ENCODE results near the gene CCDC110.

The CCDC110 gene

DNA sequence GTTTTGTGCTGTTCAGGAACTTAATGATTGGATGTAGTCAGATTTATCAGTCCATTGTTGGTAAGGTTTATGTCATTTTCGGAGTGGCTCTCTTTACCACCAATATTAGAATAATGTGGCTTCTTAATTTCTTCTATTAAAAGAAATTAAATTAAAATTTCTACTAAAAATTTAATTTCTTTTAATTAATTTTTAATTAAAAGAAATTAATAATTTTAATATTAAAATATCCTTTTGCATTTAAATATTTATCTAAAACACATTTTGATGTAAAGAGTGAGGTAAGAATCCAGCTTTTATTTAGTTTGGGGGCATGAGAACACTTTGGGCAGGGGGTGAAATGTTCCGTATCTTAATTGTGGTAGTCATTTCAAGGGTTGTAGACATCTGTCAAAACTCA, 30.1 kb downstream of the CCDC110 start:
- H3K36me3 ChIP-seq: no peaks in the 10 kb centered on the region
- H3K27me3 ChIP-seq: no peaks in the 10 kb centered on the region
- H3K4me3 ChIP-seq (ENCODE audit: low read depth, low read length): no peak overlapping the region
- H3K9me3 ChIP-seq: no peaks in the 10 kb centered on the region
- no peaks in the 10 kb centered on the region for H3K4me1 ChIP-seq
- TF ChIP-seq, protein P1, sequence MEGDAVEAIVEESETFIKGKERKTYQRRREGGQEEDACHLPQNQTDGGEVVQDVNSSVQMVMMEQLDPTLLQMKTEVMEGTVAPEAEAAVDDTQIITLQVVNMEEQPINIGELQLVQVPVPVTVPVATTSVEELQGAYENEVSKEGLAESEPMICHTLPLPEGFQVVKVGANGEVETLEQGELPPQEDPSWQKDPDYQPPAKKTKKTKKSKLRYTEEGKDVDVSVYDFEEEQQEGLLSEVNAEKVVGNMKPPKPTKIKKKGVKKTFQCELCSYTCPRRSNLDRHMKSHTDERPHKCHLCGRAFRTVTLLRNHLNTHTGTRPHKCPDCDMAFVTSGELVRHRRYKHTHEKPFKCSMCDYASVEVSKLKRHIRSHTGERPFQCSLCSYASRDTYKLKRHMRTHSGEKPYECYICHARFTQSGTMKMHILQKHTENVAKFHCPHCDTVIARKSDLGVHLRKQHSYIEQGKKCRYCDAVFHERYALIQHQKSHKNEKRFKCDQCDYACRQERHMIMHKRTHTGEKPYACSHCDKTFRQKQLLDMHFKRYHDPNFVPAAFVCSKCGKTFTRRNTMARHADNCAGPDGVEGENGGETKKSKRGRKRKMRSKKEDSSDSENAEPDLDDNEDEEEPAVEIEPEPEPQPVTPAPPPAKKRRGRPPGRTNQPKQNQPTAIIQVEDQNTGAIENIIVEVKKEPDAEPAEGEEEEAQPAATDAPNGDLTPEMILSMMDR (IDR thresholded peaks at IDR 0.05; ENCODE audit: low read depth, low read length): no peak
- DNase-seq: no peak

DNA sequence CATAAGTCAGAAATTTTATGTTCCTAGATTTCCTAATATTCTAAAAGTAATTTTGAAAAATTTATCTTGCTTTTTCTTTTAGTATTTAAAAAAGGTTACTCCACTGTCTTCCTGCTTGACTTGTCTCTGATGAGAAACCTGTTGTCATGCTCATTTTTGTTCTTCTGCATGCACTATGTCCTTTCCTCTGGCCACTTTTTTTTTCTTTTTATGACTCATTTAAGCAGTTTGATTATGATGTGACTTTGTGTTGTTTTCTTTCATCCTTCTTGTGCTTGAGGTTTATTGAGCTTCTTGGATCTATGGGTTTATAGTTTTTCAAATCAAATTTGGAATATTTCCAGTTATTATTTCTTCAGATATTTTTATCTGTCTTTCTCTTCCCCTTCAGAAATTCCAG, 33.7 kb downstream of the CCDC110 start:
- TF ChIP-seq, protein P1 (IDR thresholded peaks at IDR 0.05; ENCODE audit: low read depth, low read length): no peak
- DNase-seq: no peak
- Histone ChIP-seq H3K27me3 (no peaks in the 10 kb centered on the region), H3K9me3 (no peaks in the 10 kb centered on the region), H3K36me3 (no peaks in the 10 kb centered on the region), H3K4me3 (ENCODE audit: low read depth, low read length) (no peak overlapping the region), H3K4me1 (no peaks in the 10 kb centered on the region)

DNA sequence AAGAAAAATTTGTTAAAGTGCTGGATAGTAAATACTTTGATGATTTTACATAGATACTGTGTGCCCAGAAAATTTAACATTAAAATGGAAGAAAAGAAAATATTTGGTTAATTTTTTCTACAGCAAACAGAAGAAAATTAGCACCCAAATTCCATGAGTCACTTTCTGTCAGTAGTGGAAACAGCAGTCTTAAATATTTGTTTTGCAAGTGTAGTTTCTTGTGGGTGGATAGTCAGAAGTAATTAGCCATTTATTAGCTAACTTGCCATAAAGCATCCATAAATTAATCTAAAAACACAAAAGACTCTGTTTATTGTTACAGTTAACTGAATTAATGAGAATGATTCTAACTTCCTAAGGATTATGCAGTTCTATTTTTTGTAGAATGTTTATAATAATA, 36.1 kb downstream of the CCDC110 start:
- no peak for DNase-seq
- no peaks in the 10 kb centered on the region for H3K9me3 ChIP-seq
- TF ChIP-seq, protein P1 (IDR thresholded peaks at IDR 0.05; ENCODE audit: low read depth, low read length): no peak
- H3K4me3 ChIP-seq (ENCODE audit: low read depth, low read length): no peak overlapping the region
- no peaks in the 10 kb centered on the region for H3K36me3 ChIP-seq
- no peaks in the 10 kb centered on the region for H3K27me3 ChIP-seq
- H3K4me1 ChIP-seq: no peaks in the 10 kb centered on the region

DNA sequence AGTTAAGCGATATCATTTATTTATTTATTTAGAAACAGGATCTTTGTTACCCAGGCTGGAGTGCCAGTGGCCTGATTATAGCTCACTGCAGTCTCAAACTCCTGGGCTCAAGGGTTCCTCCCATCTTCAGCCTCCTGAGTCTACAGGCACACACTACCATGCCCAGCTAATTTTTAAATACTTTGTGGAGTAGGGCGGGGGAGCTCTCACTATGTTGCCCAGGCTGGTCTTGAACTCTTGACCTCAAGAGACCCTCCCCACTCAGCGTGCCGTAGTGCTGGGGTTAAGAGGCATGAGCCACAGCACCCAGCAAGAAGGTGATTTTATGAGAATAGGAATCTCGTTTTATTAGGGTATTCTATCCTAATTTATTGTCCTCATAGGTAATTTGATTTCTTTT, 41.9 kb downstream of the CCDC110 start:
- H3K27me3 ChIP-seq: no peaks in the 10 kb centered on the region
- DNase-seq: no peak

DNA sequence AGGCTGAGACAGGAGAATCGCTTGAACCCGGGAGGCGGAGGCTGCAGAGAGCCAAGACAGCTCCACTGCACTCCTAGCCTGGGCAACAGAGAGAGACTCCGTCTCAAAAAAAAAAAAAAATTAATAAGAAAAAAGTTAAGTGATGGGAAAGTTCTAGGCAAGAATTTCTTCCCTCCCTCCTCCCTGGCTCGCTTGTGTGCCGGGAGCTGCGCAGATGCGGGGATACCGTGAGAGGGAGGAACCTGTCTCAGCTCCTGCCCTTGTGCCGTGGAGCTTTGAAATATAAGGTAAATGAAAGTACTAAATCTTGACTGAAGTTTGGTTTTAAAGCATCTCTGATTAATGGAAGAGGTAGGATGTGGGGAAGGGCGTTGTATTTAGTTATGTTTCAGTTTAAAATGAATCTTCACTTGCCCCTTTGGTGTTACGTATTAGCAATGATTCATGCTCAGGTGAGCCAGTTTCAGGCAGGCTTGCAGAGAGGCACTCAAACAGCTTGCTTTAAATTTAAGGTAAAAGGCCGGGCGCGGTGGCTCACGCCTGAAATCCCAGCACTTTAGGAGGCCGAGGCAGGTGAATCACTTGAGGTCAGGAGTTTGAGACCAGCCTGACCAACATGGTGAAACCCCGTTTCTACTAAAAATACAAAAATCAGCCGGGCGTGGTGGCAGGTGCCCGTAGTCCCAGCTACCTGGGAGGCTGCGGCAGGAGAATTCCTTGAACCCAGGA, 44.4 kb downstream of the CCDC110 start:
- TF ChIP-seq, protein P1 (IDR thresholded peaks at IDR 0.05; ENCODE audit: low read depth, low read length): no peak
- H3K4me3 ChIP-seq (ENCODE audit: low read depth, low read length): no peak overlapping the region
- H3K36me3 ChIP-seq: no peaks in the 10 kb centered on the region
- no peaks in the 10 kb centered on the region for H3K27me3 ChIP-seq
- H3K9me3 ChIP-seq: no peaks in the 10 kb centered on the region
- no peaks in the 10 kb centered on the region for H3K4me1 ChIP-seq
- DNase-seq: no peak

More for the DNA sequence above, 41.9 kb downstream of the CCDC110 start:
- TF ChIP-seq, protein P1 (IDR thresholded peaks at IDR 0.05; ENCODE audit: low read depth, low read length): no peak
- no peaks in the 10 kb centered on the region for H3K4me1 ChIP-seq
- H3K9me3 ChIP-seq: no peaks in the 10 kb centered on the region
- H3K4me3 ChIP-seq (ENCODE audit: low read depth, low read length): no peak overlapping the region
- no peaks in the 10 kb centered on the region for H3K36me3 ChIP-seq

DNA sequence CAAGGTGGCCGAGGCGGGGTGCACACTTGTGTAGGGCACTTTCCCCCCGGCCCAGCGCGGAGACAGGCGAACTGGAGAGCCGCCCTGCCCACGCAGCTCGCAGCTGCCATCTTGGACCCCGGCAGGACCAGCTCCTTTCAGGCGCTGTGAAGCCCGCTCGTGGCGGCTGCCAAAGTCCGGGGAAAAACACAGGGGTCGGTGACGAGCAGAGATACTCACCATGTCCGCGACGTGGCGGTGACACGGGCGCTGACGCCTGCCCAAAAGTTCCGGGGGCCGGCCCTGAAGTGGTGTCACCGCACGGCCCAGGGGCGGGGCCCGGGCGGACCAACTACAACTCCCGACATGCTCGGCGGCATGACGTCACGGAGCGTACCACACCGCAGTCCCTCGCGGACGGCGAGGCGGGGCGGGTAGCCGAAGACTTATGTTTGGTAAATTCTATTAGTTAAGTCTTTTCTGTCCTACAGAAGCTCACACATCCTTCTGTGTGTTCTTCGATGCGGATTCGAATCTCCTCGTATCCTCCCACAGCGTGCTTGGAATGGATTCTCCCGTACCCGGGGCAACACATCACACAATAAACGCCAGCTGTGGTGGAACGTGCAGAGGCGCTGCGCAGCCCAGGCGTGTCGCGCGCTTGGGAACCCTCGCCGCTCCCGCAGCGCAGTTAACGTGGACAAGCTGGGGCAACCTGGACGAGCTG, 45.7 kb downstream of the CCDC110 start, which contains the start of gene UFSP2:
UFSP2 (minus strand) TSS at position 318 of the 706 bp plus-strand sequence; CDS start at position 222, 96 bp downstream.
- no peaks in the 10 kb centered on the region for H3K27me3 ChIP-seq
- peak; percentile 87 for DNase-seq
- TF ChIP-seq, protein P1 (IDR thresholded peaks at IDR 0.05; ENCODE audit: low read depth, low read length): no peak
- peak within 1 kb of the TSS; percentile 95 for H3K4me3 ChIP-seq (ENCODE audit: low read depth, low read length)
- H3K9me3 ChIP-seq: no peaks in the 10 kb centered on the region
- H3K4me1 ChIP-seq: no peaks in the 10 kb centered on the region
- no peaks in the 10 kb centered on the region for H3K36me3 ChIP-seq
